HG03439 (cell line): ENCODE measurements around the gene TBC1D2.
A peak's percentile ranks its signal among the peaks of the same experiment; 100 is the strongest.

Experiments
- ATAC-seq: cut with Tn5 transposase; IDR thresholded peaks from one replicate; pipeline ENCODE4 v1.9.1; 2021; ENCODE audit warnings: mild to moderate bottlenecking, moderate library complexity; ENCODE audit not compliant: unreplicated experiment

Gene TBC1D2

GRCh38 chr9:98172604-98173003, 82.8 kb downstream of the TBC1D2 start:
- ATAC-seq: no peak

GRCh38 chr9:98171176-98171925, 84.1 kb downstream of the TBC1D2 start:
- no peak for ATAC-seq

- ATAC-seq: peak; percentile 98
These were observed 86.4 kb downstream of the TBC1D2 start for GRCh38 chr9:98168941-98169488.

GRCh38 chr9:98168153-98168780, 87.2 kb downstream of the TBC1D2 start:
- no peak for ATAC-seq

GRCh38 chr9:98164912-98165311, 90.5 kb downstream of the TBC1D2 start:
- no peak for ATAC-seq

- no peak for ATAC-seq
These were observed 92.8 kb downstream of the TBC1D2 start for GRCh38 chr9:98162613-98163012.

- no peak for ATAC-seq
These were observed 93.6 kb downstream of the TBC1D2 start for GRCh38 chr9:98161851-98162250.

- ATAC-seq: no peak
These were observed 95.7 kb downstream of the TBC1D2 start for GRCh38 chr9:98159790-98160189.

GRCh38 chr9:98159301-98159700, 96.1 kb downstream of the TBC1D2 start:
- no peak for ATAC-seq

GRCh38 chr9:98158071-98158831, 97.2 kb downstream of the TBC1D2 start:
- no peak for ATAC-seq

GRCh38 chr9:98157372-98157771, 98.1 kb downstream of the TBC1D2 start:
- no peak for ATAC-seq

- no peak for ATAC-seq
These were observed 100.8 kb downstream of the TBC1D2 start for GRCh38 chr9:98154678-98155077.

GRCh38 chr9:98152526-98152925, 102.9 kb downstream of the TBC1D2 start:
- ATAC-seq: no peak

GRCh38 chr9:98150721-98151120, 104.7 kb downstream of the TBC1D2 start:
- ATAC-seq: no peak

GRCh38 chr9:98150164-98150563, 105.3 kb downstream of the TBC1D2 start:
- ATAC-seq: no peak

GRCh38 chr9:98149422-98149821, 106.0 kb downstream of the TBC1D2 start:
- no peak for ATAC-seq
